Neural cell (in vitro differentiated cells): ENCODE results near the gene IGSF21. TPM values are rescaled to one million over a fixed set of nuclear protein-coding genes. Genes with fewer than 3 reads are reported as not detected.

Experiments
- H2AFZ ChIP-seq: fragments of 200-600, 300-800 bp; sonication (generic), shearing (Covaris generic); 2 replicates; pipeline ENCODE4 v1.6.0; 2014; ENCODE audit warnings: low read depth, mild to moderate bottlenecking, antibody characterized with exemption, low read length, moderate library complexity
- H3F3A ChIP-seq: fragments of 200-600 bp; shearing (Covaris generic); 2 replicates; pipeline ENCODE4 v1.6.1; 2016; ENCODE audit warnings: mild to moderate bottlenecking, moderate library complexity, mixed read lengths, antibody characterized with exemption, low read length; ENCODE audit not compliant: insufficient read depth, poor library complexity, severe bottlenecking
- H3K27ac ChIP-seq: fragments of 200-600, 300-800 bp; sonication (generic), shearing (Covaris generic); 2 replicates; pipeline ENCODE4 v1.5.1; 2014; ENCODE audit warnings: mild to moderate bottlenecking, low read length, moderate library complexity
- H3K27me3 ChIP-seq: fragments of 300-800, 200-600 bp; sonication (generic), shearing (Covaris generic); 2 replicates; pipeline ENCODE4 v1.6.0; 2014; ENCODE audit warnings: mild to moderate bottlenecking, low read depth, low read length, moderate library complexity; ENCODE audit not compliant: insufficient read depth
- H3K36me3 ChIP-seq: fragments of 300-800, 200-600 bp; sonication (generic), shearing (Covaris generic); 2 replicates; pipeline ENCODE4 v1.5.1; 2014; ENCODE audit warnings: mild to moderate bottlenecking, antibody characterized with exemption, low read length, moderate library complexity; ENCODE audit not compliant: insufficient read depth
- H3K4me2 ChIP-seq: fragments of 300-800, 200-600 bp; sonication (generic), shearing (Covaris generic); 2 replicates; pipeline ENCODE4 v1.6.0; 2014; ENCODE audit warnings: mild to moderate bottlenecking, low read length
- H3K4me3 ChIP-seq: fragments of 300-800, 200-600 bp; sonication (generic), shearing (Covaris generic); 2 replicates; pipeline ENCODE4 v1.5.1; 2014; ENCODE audit warnings: mild to moderate bottlenecking, low read length, moderate library complexity
- H3K79me2 ChIP-seq: fragments of 200-600 bp; shearing (Covaris generic); replicated peaks from 2 replicates; pipeline ENCODE4 v1.6.0; 2014; ENCODE audit warnings: mild to moderate bottlenecking, low read length, moderate library complexity; ENCODE audit not compliant: insufficient read depth
- H3K9ac ChIP-seq: fragments of 300-800, 200-600 bp; sonication (generic), shearing (Covaris generic); 2 replicates; pipeline ENCODE4 v1.6.1; 2016; ENCODE audit warnings: mild to moderate bottlenecking, low read length, mixed read lengths
- H3K9me2 ChIP-seq: fragments of 200-600 bp; shearing (Covaris generic); 2 replicates; pipeline ENCODE4 v1.6.1; 2016; ENCODE audit warnings: mild to moderate bottlenecking, low read length, mixed read lengths; ENCODE audit not compliant: insufficient read depth
- H3K9me3 ChIP-seq: fragments of 200-600, 300-800 bp; sonication (generic), shearing (Covaris generic); 2 replicates; pipeline ENCODE4 v1.6.1; 2016; ENCODE audit warnings: mild to moderate bottlenecking, mixed run types, low read length, moderate library complexity, mixed read lengths
- H4K20me1 ChIP-seq: fragments of 200-600 bp; shearing (Covaris generic); 2 replicates; pipeline ENCODE4 v1.6.1; 2016; ENCODE audit warnings: mild to moderate bottlenecking, mixed run types; ENCODE audit not compliant: insufficient read depth
- CTCF ChIP-seq: fragments of 450-650 bp; IDR thresholded peaks from 2 replicates; pipeline ENCODE4 v1.5.1; 2014; ENCODE audit warnings: antibody characterized with exemption, mild to moderate bottlenecking, moderate library complexity; ENCODE audit not compliant: poor library complexity, severe bottlenecking
- EP300 ChIP-seq: fragments of 450-650 bp; conservative IDR thresholded peaks from 2 replicates; pipeline ENCODE4 v1.6.1; 2014; ENCODE audit warnings: antibody characterized with exemption, mild to moderate bottlenecking, moderate library complexity; ENCODE audit not compliant: poor library complexity, severe bottlenecking
- EZH2 ChIP-seq: fragments of 200-600, 300-800 bp; shearing (Covaris generic), sonication (generic); IDR thresholded peaks from 2 replicates; pipeline ENCODE4 v1.6.1; 2014; ENCODE audit warnings: antibody characterized with exemption, low read length, borderline replicate concordance, mild to moderate bottlenecking; ENCODE audit not compliant: insufficient read depth, poor library complexity, severe bottlenecking
- MXI1 ChIP-seq: fragments of 450-650 bp; conservative IDR thresholded peaks from 2 replicates; pipeline ENCODE4 v1.6.1; 2014; ENCODE audit warnings: antibody characterized with exemption, mild to moderate bottlenecking; ENCODE audit not compliant: poor library complexity, severe bottlenecking
- POLR2AphosphoS5 ChIP-seq: IDR thresholded peaks from 2 replicates; pipeline ENCODE4 v1.6.1; 2012
- RAD21 ChIP-seq: fragments of 450-650 bp; conservative IDR thresholded peaks from 2 replicates; pipeline ENCODE4 v1.6.1; 2014; ENCODE audit warnings: antibody characterized with exemption, mild to moderate bottlenecking, moderate library complexity
- REST ChIP-seq: IDR thresholded peaks from 2 replicates; pipeline ENCODE4 v1.6.1; 2012; ENCODE audit warnings: borderline replicate concordance
- SMC3 ChIP-seq: fragments of 450-650 bp; conservative IDR thresholded peaks from 2 replicates; pipeline ENCODE4 v1.6.1; 2014; ENCODE audit warnings: antibody characterized with exemption, mild to moderate bottlenecking, moderate library complexity; ENCODE audit not compliant: poor library complexity
- TAF1 ChIP-seq: IDR thresholded peaks from 2 replicates; pipeline ENCODE4 v1.6.1; 2012; ENCODE audit warnings: low read depth
- polyA plus RNA-seq: library from polyadenylated mRNA; depleted of rRNA; stranded (reverse); fragments of >200 nt; gene quantifications from 2 replicates; pipeline ENCODE4 v1.2.3, GENCODE V29; 2014

Gene IGSF21
- polyA plus RNA-seq, 1 donor from 2014 or later: 2.4 TPM

- Histone ChIP-seq H3K4me3 (no peak overlapping the region), H3K9ac (no peak overlapping the region), H3K27ac (no peak overlapping the region), H3K27me3 (no peaks in the 10 kb centered on the region), H3K4me2 (no peak overlapping the region), H3K36me3 (no peaks in the 10 kb centered on the region), H3K9me3 (no peaks in the 10 kb centered on the region), H4K20me1 (no peaks in the 10 kb centered on the region), H3F3A (no peaks in the 10 kb centered on the region), H2AFZ (no peak overlapping the region), H3K9me2 (no peaks in the 10 kb centered on the region), H3K79me2 (no peaks in the 10 kb centered on the region)
- no peak for TF ChIP-seq SMC3
- TF ChIP-seq TAF1: no peak
- TF ChIP-seq RAD21: no peak
- TF ChIP-seq EP300: no peak
- no peak for TF ChIP-seq CTCF
- TF ChIP-seq EZH2: no peak
- TF ChIP-seq POLR2AphosphoS5: no peak
- no peak for TF ChIP-seq MXI1
- no peak for TF ChIP-seq REST
These were observed 35.5 kb upstream of the IGSF21 start for GRCh38 chr1:18072066-18072465.

- H3K9me3 ChIP-seq: no peaks in the 10 kb centered on the region
- H3K9me2 ChIP-seq: no peaks in the 10 kb centered on the region
- H3K79me2 ChIP-seq: no peaks in the 10 kb centered on the region
- H3K4me3 ChIP-seq: no peak overlapping the region
- H3K27ac ChIP-seq: no peak overlapping the region
- H3K4me2 ChIP-seq: no peak overlapping the region
- no peaks in the 10 kb centered on the region for H3F3A ChIP-seq
- no peaks in the 10 kb centered on the region for H3K27me3 ChIP-seq
- H4K20me1 ChIP-seq: no peaks in the 10 kb centered on the region
- TF ChIP-seq SMC3: no peak
- TF ChIP-seq MXI1: no peak
- TF ChIP-seq POLR2AphosphoS5: no peak
- H3K36me3 ChIP-seq: no peaks in the 10 kb centered on the region
- no peak overlapping the region for H3K9ac ChIP-seq
- no peak overlapping the region for H2AFZ ChIP-seq
These were observed 34.4 kb upstream of the IGSF21 start for GRCh38 chr1:18073066-18073642.
